ENCODE data around the gene ITGB5. TPM values are rescaled to one million over a fixed set of nuclear protein-coding genes. Genes with fewer than 3 reads are reported as not detected.

Gene ITGB5
- total RNA-seq, 2 experiments from 2014 or later = 0.18 to 1.2 TPM

DNA sequence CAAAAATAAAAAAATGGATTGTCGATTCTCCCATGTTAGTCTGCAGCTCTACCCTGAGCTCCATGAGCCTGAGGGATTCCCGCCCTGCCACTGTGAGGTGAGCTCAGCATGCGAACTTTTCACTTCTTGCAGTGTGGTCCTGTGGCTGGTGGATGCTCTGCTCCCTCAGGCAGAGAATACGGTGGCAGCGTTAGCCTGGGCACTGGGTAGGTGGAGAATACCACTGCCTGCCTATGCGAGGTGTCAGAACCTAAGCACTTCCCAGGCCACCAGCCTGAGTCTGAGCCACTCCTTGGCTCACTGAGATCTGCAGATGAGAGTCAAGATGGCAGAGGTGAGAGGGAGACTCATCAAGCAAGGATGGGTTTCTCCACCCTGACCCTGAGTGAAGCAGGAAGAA lies 70.1 kb downstream of the ITGB5 start:
- no peak for ATAC-seq
- H3K9me3 Mint-ChIP-seq (ENCODE audit: low read depth) = no peaks in the 10 kb centered on the region
- no peak overlapping the region for H3K27ac Mint-ChIP-seq
- CTCF ChIA-PET = no interaction called here
- H3K27me3 Mint-ChIP-seq = peaks cover 25% of the 10 kb centered on the region
- no peaks in the 10 kb centered on the region for H3K4me1 Mint-ChIP-seq
- DNase-seq = no peak
- no peaks in the 10 kb centered on the region for H3K36me3 Mint-ChIP-seq
- H3K4me3 Mint-ChIP-seq = no peak overlapping the region

DNA sequence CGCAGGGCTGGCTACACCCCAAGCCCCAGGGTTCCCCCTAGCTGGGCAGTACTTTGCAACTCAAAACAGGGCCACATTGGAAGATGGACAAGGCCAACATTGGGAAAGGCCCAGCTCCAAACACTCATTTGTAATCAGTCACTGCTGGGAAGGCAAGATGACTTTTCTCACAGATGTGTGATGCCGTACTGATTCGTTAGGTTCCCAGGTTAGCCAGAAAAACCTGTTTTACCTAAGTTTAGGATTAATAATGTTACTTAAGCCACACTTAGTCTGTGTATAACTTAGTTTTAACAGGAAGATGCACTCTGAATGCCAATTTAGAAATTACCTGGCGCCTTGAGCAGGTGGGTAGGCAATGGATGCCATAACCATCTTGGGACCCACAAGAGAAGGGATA lies 71.0 kb downstream of the ITGB5 start:
- no peaks in the 10 kb centered on the region for H3K9me3 Mint-ChIP-seq (ENCODE audit: low read depth)
- peaks cover 23% of the 10 kb centered on the region for H3K27me3 Mint-ChIP-seq
- DNase-seq = no peak
- no peaks in the 10 kb centered on the region for H3K36me3 Mint-ChIP-seq
- H3K4me1 Mint-ChIP-seq = no peaks in the 10 kb centered on the region
- H3K27ac Mint-ChIP-seq = no peak overlapping the region
- ATAC-seq = no peak
- CTCF ChIA-PET = no interaction called here
- no peak overlapping the region for H3K4me3 Mint-ChIP-seq

DNA sequence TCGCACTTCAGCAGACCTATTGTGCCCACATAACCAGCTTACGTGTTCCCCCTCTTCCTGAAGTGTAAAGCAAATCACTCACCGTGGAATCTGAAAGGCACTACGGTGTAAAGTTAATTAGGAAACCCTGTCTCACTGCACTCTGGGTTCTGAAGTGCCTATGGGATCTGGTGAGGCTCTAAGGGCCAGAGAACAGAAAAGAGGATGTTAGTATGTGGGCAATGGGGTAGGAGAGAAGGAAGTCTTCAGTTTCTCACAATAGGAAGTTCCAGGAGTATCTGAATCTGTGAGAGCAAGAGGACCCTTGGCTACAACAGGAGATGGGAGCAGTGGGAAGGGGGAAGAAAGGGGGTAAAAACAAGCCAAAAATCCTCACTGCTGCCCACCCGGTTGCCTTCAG lies 71.4 kb downstream of the ITGB5 start:
- H3K36me3 Mint-ChIP-seq = no peaks in the 10 kb centered on the region
- ATAC-seq (no peak), DNase-seq (no peak)
- no peak overlapping the region for H3K27ac Mint-ChIP-seq
- H3K27me3 Mint-ChIP-seq = peaks cover 23% of the 10 kb centered on the region
- no peaks in the 10 kb centered on the region for H3K9me3 Mint-ChIP-seq (ENCODE audit: low read depth)
- H3K4me1 Mint-ChIP-seq = no peaks in the 10 kb centered on the region
- CTCF ChIA-PET = interaction anchor here (1.0 kb wide), 1 partner anchor 256 kb away, joined by 3 read pairs; no protein-coding TSS in a partner anchor
- no peak overlapping the region for H3K4me3 Mint-ChIP-seq

DNA sequence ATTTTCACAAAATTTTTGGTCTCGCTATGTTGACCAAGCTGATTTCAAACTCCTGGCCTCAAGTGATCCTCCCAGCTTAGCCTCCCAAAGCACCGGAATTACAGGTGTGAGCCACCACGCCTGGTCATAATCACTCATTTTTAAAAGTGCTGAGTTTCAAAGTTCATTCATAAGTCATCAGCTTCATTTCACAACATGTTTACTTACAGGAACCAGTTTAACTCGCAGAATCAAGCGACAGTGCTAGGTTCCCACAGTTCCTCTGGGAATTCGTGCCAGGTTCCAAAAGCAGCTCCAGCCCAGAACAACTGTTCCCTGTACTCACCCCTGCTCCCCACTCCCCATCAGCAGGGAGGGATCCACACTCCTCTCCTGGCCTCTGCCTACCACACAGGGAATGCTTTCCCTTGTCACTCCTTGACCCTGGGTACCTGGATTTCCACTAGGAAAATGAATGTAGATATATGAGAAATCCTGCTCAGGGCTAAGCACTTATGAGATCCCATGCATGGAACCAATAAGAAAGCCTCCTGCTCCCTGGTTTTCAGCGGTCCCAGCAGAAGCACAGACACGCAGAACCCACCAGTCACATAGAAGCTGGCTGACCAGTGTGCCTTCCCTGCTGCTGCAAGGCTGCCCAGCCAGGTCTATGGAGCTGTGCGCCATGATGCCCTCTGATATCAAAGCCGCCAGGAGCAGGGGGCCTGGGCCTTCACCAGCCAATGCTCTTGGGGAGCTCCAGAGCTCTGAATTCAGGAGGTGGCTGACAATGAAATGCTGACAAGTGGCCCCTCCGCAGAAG lies 72.3 kb downstream of the ITGB5 start:
- no peaks in the 10 kb centered on the region for H3K9me3 Mint-ChIP-seq (ENCODE audit: low read depth)

DNA sequence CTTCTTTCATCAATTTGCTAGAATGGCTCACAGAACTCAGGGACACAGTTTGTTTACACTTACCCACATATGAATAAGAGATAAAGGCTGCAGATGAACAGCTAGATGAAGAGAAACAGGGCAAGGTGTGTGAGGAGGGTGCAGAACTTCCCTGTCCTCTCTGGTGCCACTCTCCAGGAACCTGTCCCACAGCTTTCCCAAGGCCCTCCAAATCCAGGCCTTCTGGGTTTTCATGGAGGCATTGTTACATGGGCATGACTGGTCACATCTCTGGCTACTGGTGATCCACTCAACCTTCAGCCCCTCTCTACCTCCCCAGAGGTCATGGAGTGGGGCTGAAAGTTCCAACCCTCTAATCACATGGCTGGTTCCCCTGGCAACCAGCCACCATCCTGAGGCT lies 73.6 kb downstream of the ITGB5 start:
- H3K36me3 Mint-ChIP-seq = no peaks in the 10 kb centered on the region
- no peak overlapping the region for H3K27ac Mint-ChIP-seq
- ATAC-seq (no peak), DNase-seq (no peak)
- H3K4me1 Mint-ChIP-seq = no peaks in the 10 kb centered on the region
- CTCF ChIA-PET = no interaction called here
- H3K9me3 Mint-ChIP-seq (ENCODE audit: low read depth) = no peaks in the 10 kb centered on the region
- no peak overlapping the region for H3K4me3 Mint-ChIP-seq
- peaks cover 26% of the 10 kb centered on the region for H3K27me3 Mint-ChIP-seq

More for the DNA sequence above, 72.3 kb downstream of the ITGB5 start:
- ATAC-seq (no peak), DNase-seq (no peak)
- H3K27ac Mint-ChIP-seq = no peak overlapping the region
- H3K27me3 Mint-ChIP-seq = peaks cover 23% of the 10 kb centered on the region
- H3K36me3 Mint-ChIP-seq = no peaks in the 10 kb centered on the region
- no peaks in the 10 kb centered on the region for H3K4me1 Mint-ChIP-seq
- CTCF ChIA-PET = interaction anchor here (0.6 to 1.0 kb wide), 2 partner anchors 255 to 324 kb away, joined by 3 to 4 read pairs; no protein-coding TSS in a partner anchor
- no peak overlapping the region for H3K4me3 Mint-ChIP-seq

DNA sequence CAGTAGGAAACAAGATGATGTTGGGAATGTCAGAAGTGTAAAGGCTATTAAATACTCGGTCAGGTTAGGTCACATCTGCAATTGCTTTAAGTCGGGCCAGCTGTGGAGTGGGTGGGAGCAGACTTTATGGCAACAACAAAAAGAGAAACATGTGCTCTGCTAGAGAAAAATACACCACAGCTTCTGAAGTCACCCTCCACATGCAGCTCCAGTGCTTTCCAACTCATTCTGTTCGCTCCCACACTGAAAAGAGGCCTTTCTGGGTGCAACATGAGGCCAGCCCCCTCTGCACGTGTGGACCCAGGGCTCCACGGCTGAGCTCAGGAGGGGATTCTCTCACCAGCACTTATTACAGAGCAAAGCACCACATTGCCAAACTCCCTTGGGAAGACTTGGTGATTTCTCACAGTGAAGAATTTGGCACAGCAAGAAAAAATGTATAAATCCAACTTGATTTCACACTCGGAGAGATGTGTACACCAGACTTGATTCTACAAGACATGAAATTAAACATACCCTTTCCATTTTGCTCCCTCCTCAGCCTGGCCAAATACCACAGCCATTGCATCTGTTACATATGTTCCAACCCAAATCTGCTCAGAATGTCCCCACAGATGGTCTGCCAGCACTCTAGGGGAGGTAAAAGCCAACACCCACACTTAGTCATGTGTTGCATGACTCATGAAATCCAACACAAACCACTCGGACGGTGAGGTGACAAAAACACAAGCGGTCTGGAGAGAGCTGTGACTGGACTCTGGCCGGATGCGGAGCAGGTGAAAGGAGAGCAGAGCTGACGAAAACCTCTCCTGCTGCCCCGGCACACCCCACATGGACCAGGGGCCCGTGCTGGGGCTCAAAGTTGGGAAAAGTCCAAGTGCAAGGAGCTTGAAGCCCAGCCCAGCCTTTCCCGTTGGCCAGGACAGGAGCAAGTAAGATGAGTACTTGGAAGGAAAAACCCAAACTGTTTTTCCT lies 74.6 kb downstream of the ITGB5 start:
- Mint-ChIP-seq H3K27me3 (peaks cover 25% of the 10 kb centered on the region), H3K4me1 (no peaks in the 10 kb centered on the region), H3K9me3 (ENCODE audit: low read depth) (no peaks in the 10 kb centered on the region), H3K36me3 (no peaks in the 10 kb centered on the region), H3K4me3 (no peak overlapping the region), H3K27ac (no peak overlapping the region)
- DNase-seq = no peak
- no peak for ATAC-seq
- CTCF ChIA-PET = no interaction called here

DNA sequence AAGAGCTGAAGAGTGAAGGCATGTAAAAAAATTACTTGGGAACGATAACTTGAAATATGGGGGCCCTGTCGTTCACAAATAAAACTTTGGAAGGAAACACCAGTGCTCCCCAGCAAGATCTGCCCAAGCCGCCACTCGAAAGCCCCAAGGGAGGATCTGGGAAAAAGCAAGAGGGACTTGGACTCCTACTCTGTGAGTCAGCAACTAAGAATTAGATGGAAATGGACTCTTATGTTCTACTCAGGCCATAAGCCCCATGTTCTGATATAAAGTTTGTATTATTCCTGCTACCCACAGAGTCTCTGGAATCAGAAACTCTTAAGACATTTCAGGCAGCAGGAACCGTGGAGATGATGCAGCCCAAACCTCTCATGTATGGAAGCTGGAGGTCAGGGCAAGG lies 75.7 kb downstream of the ITGB5 start:
- H3K4me3 Mint-ChIP-seq = no peak overlapping the region
- peaks cover 25% of the 10 kb centered on the region for H3K27me3 Mint-ChIP-seq
- no peak overlapping the region for H3K27ac Mint-ChIP-seq
- no peak for DNase-seq
- no peaks in the 10 kb centered on the region for H3K4me1 Mint-ChIP-seq
- H3K9me3 Mint-ChIP-seq (ENCODE audit: low read depth) = no peaks in the 10 kb centered on the region
- CTCF ChIA-PET = no interaction called here
- no peaks in the 10 kb centered on the region for H3K36me3 Mint-ChIP-seq
- ATAC-seq = no peak

DNA sequence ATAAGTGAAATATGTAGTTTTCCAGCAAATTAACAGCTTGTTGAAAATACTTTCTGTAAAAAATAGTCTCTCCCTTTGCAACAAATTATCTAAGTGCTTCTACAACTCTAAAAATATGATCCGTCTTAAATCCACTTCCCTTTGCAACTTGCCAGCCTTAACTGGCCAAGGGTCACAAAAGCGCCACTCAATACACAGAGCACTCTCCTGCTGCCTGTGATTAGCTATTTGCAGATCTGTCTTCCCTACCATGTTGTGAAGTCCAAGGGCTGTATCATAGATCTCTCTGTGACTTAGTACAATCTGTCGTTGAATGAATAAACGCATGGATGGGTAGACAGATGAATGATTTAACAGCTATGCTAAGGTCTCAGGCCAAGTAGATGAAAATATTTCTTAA lies 76.2 kb downstream of the ITGB5 start:
- no peaks in the 10 kb centered on the region for H3K9me3 Mint-ChIP-seq (ENCODE audit: low read depth)
- H3K4me3 Mint-ChIP-seq = no peak overlapping the region
- H3K27ac Mint-ChIP-seq = no peak overlapping the region
- DNase-seq (no peak), ATAC-seq (no peak)
- no peaks in the 10 kb centered on the region for H3K36me3 Mint-ChIP-seq
- CTCF ChIA-PET = interaction anchor here (0.8 kb wide), 1 partner anchor 16 kb away, joined by 3 read pairs; no protein-coding TSS in a partner anchor
- H3K27me3 Mint-ChIP-seq = peaks cover 25% of the 10 kb centered on the region
- no peaks in the 10 kb centered on the region for H3K4me1 Mint-ChIP-seq

DNA sequence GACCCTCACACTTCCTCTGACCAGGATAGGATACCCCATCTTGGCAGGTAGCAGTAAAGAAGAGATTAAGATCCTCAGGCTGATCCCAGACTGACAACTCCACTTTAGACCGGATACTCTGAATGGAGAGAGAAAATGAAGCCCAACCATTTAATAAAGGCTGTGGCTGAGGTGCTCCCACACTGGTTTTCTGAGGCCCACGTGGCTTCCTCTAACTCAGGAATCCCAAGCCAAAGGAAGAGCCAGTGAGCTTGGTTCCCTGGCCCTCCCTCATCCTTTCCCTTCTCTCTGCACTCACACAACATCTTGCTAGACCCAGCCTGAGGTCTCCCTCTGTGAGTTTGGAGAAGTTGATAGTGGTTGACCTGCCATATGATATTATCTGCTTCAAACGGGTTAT lies 78.1 kb downstream of the ITGB5 start:
- H3K9me3 Mint-ChIP-seq (ENCODE audit: low read depth) = no peaks in the 10 kb centered on the region
- ATAC-seq (no peak), DNase-seq (no peak)
- H3K27ac Mint-ChIP-seq = no peak overlapping the region
- H3K4me3 Mint-ChIP-seq = no peak overlapping the region
- no peaks in the 10 kb centered on the region for H3K36me3 Mint-ChIP-seq
- CTCF ChIA-PET = no interaction called here
- H3K27me3 Mint-ChIP-seq = peaks cover 19% of the 10 kb centered on the region
- H3K4me1 Mint-ChIP-seq = no peaks in the 10 kb centered on the region

DNA sequence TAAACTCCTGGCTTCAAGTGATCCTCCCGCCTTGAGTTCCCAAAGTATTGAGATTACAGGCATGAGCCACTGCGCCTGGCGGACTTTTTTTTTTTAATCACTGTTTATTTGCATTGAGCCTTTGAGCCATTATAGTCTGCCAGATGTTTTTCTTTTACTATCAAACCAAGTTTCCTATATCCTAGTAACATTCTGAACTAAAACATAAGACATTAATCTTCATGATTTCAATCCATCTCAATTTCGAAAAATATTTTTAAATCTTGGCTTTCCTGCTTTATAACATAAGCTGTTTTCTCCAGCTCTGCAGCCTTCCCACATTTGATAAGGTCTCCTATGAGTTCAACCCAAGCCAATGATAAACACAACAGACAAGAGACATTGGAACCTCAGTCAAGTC lies 81.5 kb downstream of the ITGB5 start:
- no peaks in the 10 kb centered on the region for H3K36me3 Mint-ChIP-seq
- H3K9me3 Mint-ChIP-seq (ENCODE audit: low read depth) = no peaks in the 10 kb centered on the region
- H3K4me1 Mint-ChIP-seq = no peaks in the 10 kb centered on the region
- CTCF ChIA-PET = no interaction called here
- DNase-seq = no peak
- H3K27ac Mint-ChIP-seq = no peak overlapping the region
- peaks cover 15% of the 10 kb centered on the region for H3K27me3 Mint-ChIP-seq
- H3K4me3 Mint-ChIP-seq = no peak overlapping the region
- ATAC-seq = no peak

DNA sequence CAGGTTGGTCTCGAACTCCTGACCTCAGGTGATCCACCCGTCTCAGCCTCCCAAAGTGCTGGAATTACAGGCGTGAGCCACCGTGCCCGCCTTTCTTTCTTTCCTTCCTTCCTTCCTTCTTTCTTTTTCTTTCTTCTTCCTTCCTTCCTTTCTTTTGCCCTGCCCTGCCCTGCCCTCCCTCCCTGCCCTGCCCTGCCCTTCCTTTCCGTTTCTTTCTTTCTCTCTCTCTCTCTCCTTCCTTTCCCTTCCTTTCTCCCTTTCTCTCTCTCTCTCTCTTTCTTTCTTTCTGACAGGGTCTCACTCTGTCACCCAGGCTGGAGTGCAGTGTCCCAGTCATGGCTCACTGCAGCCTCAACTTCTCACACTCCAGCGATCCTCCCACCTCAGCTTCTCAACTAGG lies 82.3 kb downstream of the ITGB5 start:
- Mint-ChIP-seq H3K36me3 (no peaks in the 10 kb centered on the region), H3K4me1 (no peaks in the 10 kb centered on the region), H3K27me3 (peaks cover 15% of the 10 kb centered on the region), H3K9me3 (ENCODE audit: low read depth) (no peaks in the 10 kb centered on the region), H3K27ac (no peak overlapping the region), H3K4me3 (no peak overlapping the region)
- DNase-seq (no peak), ATAC-seq (no peak)
- CTCF ChIA-PET = no interaction called here

DNA sequence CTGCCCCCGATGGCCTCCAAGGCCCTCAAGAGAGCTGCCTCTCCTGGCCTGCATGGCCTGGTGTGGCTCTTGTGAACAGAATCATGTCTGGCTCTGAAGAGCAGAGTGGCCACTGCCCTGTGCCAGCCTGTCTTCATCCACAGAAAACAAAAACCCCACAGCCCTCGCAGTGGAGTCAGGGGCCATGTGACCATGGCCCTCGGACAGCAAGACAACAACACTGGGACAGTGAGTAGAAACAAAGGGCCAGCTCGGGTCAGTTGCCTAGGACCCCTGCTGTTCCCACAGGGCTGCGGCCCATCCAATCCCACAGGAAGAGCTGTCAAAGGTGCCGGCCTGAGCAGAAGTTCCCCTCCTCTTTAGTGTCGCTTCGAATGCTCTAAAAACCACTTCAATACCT lies 84.5 kb downstream of the ITGB5 start:
- Mint-ChIP-seq H3K4me3 (no peak overlapping the region), H3K36me3 (no peaks in the 10 kb centered on the region), H3K27me3 (peaks cover 10% of the 10 kb centered on the region), H3K27ac (no peak overlapping the region), H3K4me1 (no peaks in the 10 kb centered on the region), H3K9me3 (ENCODE audit: low read depth) (no peaks in the 10 kb centered on the region)
- DNase-seq = no peak
- ATAC-seq = no peak
- CTCF ChIA-PET = no interaction called here

DNA sequence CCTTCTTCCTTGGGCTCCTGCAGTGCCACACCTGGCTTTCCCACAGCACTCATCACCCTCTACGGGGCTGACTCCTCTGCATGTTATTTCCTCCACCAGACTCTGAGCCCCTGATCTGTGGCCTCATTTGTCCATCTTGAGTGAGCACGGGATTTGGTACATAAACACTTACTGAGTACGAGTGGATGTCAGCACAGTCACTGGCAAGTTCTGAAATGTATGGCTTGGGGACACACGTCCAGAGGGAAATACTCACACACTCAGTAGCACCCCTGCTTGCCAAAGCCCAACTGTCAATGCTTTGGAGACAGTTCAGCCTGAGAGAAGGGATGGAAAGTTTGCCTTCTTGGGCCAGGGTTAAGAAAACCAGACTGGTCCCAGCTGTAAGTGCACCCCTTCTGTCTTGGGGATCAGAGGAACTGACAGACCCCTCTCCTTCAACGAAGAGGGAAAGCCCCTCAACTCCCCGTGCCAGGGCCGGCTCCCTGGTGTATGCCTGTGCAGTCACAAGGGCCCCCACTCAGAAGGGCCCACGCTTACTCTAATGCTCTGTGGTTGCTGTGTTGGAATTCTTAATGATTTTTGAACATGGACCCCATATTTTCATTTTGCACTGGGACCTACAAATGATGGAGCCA lies 85.0 kb downstream of the ITGB5 start:
- Mint-ChIP-seq H3K27me3 (peaks cover 13% of the 10 kb centered on the region), H3K36me3 (no peaks in the 10 kb centered on the region), H3K4me1 (no peaks in the 10 kb centered on the region), H3K9me3 (ENCODE audit: low read depth) (no peaks in the 10 kb centered on the region), H3K4me3 (no peak overlapping the region), H3K27ac (no peak overlapping the region)
- DNase-seq = no peak
- CTCF ChIA-PET = no interaction called here
- ATAC-seq = no peak
